A549 treated with GW870086 at 1 μM for 4 hours (cell line): ENCODE results near the gene RCE1. TPM values are rescaled to one million over a fixed set of nuclear protein-coding genes. Genes with fewer than 3 reads are reported as not detected.

Experiments
- total RNA-seq: library from RNA; stranded (reverse); fragments of 200-300 nt; extraction: Qiagen RNA extraction; gene quantifications from 5 replicates; pipeline ENCODE4 v1.2.3, GENCODE V29; 2022; ENCODE audit warnings: low read depth

Gene RCE1, protein sequence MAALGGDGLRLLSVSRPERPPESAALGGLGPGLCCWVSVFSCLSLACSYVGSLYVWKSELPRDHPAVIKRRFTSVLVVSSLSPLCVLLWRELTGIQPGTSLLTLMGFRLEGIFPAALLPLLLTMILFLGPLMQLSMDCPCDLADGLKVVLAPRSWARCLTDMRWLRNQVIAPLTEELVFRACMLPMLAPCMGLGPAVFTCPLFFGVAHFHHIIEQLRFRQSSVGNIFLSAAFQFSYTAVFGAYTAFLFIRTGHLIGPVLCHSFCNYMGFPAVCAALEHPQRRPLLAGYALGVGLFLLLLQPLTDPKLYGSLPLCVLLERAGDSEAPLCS
- 40.7 to 57.5 TPM (median 53.9 TPM) in 5 replicates for total RNA-seq

DNA sequence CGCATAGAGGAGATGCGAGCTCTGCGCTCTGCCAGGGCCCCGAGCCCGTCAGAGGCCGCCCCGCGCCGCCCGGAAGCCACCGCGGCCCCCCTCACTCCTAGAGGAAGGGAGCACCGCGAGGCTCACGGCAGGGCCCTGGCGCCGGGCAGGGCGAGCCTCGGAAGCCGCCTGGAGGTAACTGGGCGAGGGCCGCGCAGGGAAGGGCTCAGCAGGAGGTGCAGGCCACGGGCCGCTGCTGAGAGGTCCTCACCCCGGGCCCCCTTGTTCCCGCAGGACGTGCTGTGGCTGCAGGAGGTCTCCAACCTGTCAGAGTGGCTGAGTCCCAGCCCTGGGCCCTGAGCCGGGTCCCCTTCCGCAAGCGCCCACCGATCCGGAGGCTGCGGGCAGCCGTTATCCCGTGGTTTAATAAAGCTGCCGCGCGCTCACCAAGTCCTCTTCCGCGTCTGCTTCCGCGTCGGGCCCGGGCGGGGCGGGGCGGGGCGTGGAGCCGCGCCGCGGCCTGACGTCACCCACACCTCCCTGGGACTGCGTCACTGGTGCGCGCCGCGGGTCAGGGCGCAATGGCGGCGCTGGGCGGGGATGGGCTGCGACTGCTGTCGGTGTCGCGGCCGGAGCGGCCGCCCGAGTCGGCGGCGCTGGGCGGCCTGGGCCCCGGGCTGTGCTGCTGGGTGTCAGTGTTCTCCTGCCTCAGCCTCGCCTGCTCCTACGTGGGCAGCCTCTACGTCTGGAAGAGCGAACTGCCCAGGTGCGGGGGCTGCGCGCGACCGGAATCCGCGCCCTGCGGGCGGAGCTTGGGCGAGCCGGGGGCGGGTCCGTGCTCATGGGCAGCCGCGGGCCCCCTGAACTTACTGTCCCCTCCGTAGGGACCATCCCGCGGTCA is at the start of gene RCE1:
Gene RCE1, plus strand, starts transcription at position 546 of the 880 bp plus-strand sequence. Its CDS starts 15 bp downstream, at position 561.

DNA sequence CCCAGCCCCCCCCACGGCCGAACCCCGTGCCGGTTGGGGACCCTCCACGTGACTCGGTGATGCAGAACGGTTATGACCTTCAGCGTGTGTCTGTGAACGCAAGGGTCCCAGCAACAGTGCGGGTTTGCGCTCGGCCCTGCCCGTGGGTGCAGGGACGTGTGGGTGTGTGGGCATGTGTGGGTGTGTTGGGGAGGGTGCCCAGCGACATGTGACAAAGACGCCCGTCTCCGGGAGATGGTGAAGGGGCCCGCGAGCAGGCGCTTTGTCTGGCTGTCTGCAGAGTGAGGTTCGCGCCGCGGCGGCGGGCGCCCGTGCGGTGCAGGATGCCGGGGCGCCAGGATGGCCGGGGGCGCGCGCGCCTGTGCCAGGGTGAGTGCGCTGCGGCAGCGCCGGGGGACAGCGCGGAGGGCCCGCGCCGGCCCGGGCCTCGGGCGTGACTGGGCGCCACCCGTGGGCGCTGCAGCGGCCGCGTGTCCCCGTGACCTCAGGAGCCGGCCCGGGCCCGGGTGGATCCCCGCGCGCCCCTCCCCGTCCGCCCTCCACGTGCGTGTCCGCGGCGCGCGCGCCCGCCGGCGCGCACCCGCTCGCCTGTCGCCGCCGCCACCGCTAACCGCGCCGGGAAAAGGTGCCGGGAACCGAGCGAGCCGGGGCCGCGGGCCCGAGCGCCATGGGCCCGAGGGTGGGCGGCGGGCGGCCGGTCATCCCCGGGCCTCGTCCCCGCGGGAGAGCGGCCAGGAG is 13.4 kb downstream of the RCE1 start, which contains the start of gene LRFN4:
Gene LRFN4, plus strand, starts transcription at position 569 of the 738 bp plus-strand sequence. CDS start 681 bp downstream, outside the sequence.

Other genes with a start within 250 kb of the RCE1 start
- gene RBM14, start 226.8 kb upstream of the RCE1 start, total RNA-seq = 59.5 to 81.7 TPM (median 68.6 TPM) in 5 replicates
- 133 to 146 TPM (median 135 TPM) in 5 replicates for gene RBM4, start 204.7 kb upstream of the RCE1 start, total RNA-seq
- 18.5 to 19.9 TPM (median 18.9 TPM) in 5 replicates for gene RBM4B, start 165.6 kb upstream of the RCE1 start, total RNA-seq
- gene SPTBN2, start 114.2 kb upstream of the RCE1 start, total RNA-seq = 8.0 to 11.7 TPM (median 9.5 TPM) in 5 replicates
- gene LRFN4, start 13.6 kb downstream of the RCE1 start, total RNA-seq = 84.6 to 115 TPM (median 106 TPM) in 5 replicates
- 32.8 to 42.0 TPM (median 38.6 TPM) in 5 replicates for gene PC, start 114.9 kb downstream of the RCE1 start, total RNA-seq
- 60.1 to 99.8 TPM (median 85.5 TPM) in 5 replicates for gene C11orf86, start 131.9 kb downstream of the RCE1 start, total RNA-seq
- gene SYT12, start 179.7 kb downstream of the RCE1 start, total RNA-seq = 17.9 to 29.6 TPM (median 25.7 TPM) in 5 replicates
- 42.7 to 53.3 TPM (median 51.1 TPM) in 5 replicates for gene RHOD, start 213.4 kb downstream of the RCE1 start, total RNA-seq